C4-2B (cell line): ENCODE results near the gene TRIM32.

ENCODE experiments used
- CTCF ChIP-seq: fragments of 450-650 bp; conservative IDR thresholded peaks from 2 replicates; pipeline ENCODE4 v1.5.1; 2017; ENCODE audit warnings: mild to moderate bottlenecking
- ZFX ChIP-seq: fragments of 450-650 bp; IDR thresholded peaks from 2 replicates; pipeline ENCODE4 v1.6.1; 2017

- TF ChIP-seq CTCF (no peak), ZFX (no peak)
These were observed 31.0 kb downstream of the TRIM32 start for GRCh38 chr9:116718111-116718510.
